K562 (cell line): ENCODE data around the gene PTPRM. TPM values are rescaled to one million over a fixed set of nuclear protein-coding genes. Genes with fewer than 3 reads are reported as not detected.

ENCODE experiments used
- ATAC-seq: fragments of 200-7000 bp; cut with Tn5 transposase; 3 replicates; pipeline ENCODE4 v1.9.1; 2020; ENCODE audit warnings: moderate library complexity
- BruUV-seq: library from RNA; stranded (reverse); fragments of 400-500 nt; replicated peaks from 2 replicates; lab custom pipeline; 2021; lab: Mats Ljungman, UMichigan
- CTCF ChIA-PET: fragments of 300-600 bp; formaldehyde crosslinking; extraction: SDS; loops from one replicate; lab custom pipeline; 2021; ENCODE audit warnings: low intra/inter-chr PET ratio; lab: Yijun Ruan, JAX
- POLR2A ChIA-PET: fragments of 300-600, 350-650 bp; sonication (Branson Sonifier 250); formaldehyde crosslinking; extraction: SDS; loops from one replicate; lab custom pipeline; 2021; ENCODE audit warnings: antibody characterized with exemption, inconsistent platforms; lab: Yijun Ruan, JAX
- DNase-seq, 4 experiments: peaks; one replicate each; pipeline versions ENCODE4 v3.0.0 to v3.0.0-alpha.2; 2011 to 2018; ENCODE audit warnings: low spot score in 3 of 4, mixed read lengths in 3 of 4; ENCODE audit errors: extremely low read depth in 1 of 4
- FAIRE-seq: peaks from 2 replicates; lab custom pipeline; 2011; peaks lifted over from hg19 to GRCh38; lab: Jason Lieb, UNC
- H2AFZ ChIP-seq: 2 replicates; pipeline ENCODE4 v1.6.0; 2011; ENCODE audit warnings: low read depth, low read length, control low read depth, inconsistent platforms
- H3K27ac ChIP-seq: fragments of 200-600 bp; 3 replicates; pipeline ENCODE4 v1.8.0; 2011; ENCODE audit warnings: low read depth, mild to moderate bottlenecking, control low read depth, inconsistent platforms, low read length, moderate library complexity, mixed read lengths; ENCODE audit errors: extremely low read depth
- H3K27me3 ChIP-seq, 2 experiments: fragments of 300-600 bp in 1 of 2; 2 replicates in 1 of 2; 3 replicates in 1 of 2; pipeline versions ENCODE4 v1.6.0 to v1.8.0; 2011; ENCODE audit warnings: inconsistent platforms in 2 of 2, low read length in 2 of 2, mild to moderate bottlenecking in 1 of 2, mixed read lengths in 1 of 2, moderate library complexity in 1 of 2; ENCODE audit not compliant: control insufficient read depth in 2 of 2, insufficient read depth in 2 of 2
- H3K36me3 ChIP-seq: fragments of 300-600 bp; 3 replicates; pipeline ENCODE4 v1.8.0; 2011; ENCODE audit warnings: mild to moderate bottlenecking, low read length, inconsistent platforms; ENCODE audit not compliant: control insufficient read depth, insufficient read depth
- H3K4me1 ChIP-seq, 2 experiments: fragments of 200-600 bp in 1 of 2; replicated peaks in 1 of 2; 2 replicates in 1 of 2; 3 replicates in 1 of 2; pipeline versions ENCODE4 v1.5.1 to v1.8.0; 2011; ENCODE audit warnings: inconsistent platforms in 2 of 2, low read length in 2 of 2, mild to moderate bottlenecking in 1 of 2, mixed read lengths in 1 of 2, moderate library complexity in 1 of 2; ENCODE audit not compliant: control insufficient read depth in 2 of 2, insufficient read depth in 2 of 2
- H3K4me2 ChIP-seq: 2 replicates; pipeline ENCODE4 v1.6.1; 2011; ENCODE audit warnings: low read length, control low read depth, inconsistent platforms, mixed read lengths; ENCODE audit not compliant: insufficient read depth
- H3K4me3 ChIP-seq: fragments of 200-600 bp; sonication (generic), shearing (Covaris generic); 2 replicates; pipeline ENCODE4 v1.5.1; 2016; ENCODE audit warnings: control low read depth, inconsistent platforms
- H3K79me2 ChIP-seq: fragments of 200-600 bp; 3 replicates; pipeline ENCODE4 v1.8.0; 2011; ENCODE audit warnings: low read length, inconsistent platforms; ENCODE audit not compliant: control insufficient read depth, insufficient read depth
- H3K9ac ChIP-seq, 2 experiments: 2 replicates each; pipeline versions ENCODE4 v1.6.0 to v1.6.1; 2011; ENCODE audit warnings: low read depth in 2 of 2, low read length in 2 of 2, control low read depth in 1 of 2, inconsistent platforms in 1 of 2, mild to moderate bottlenecking in 1 of 2, mixed read lengths in 1 of 2; ENCODE audit not compliant: insufficient read depth in 1 of 2
- H3K9me1 ChIP-seq: one replicate; pipeline ENCODE4 v1.6.0; 2011; ENCODE audit warnings: inconsistent platforms, mild to moderate bottlenecking, low read length, moderate library complexity; ENCODE audit not compliant: control insufficient read depth, insufficient read depth
- H3K9me3 ChIP-seq: replicated peaks from 2 replicates; pipeline ENCODE4 v1.5.1; 2011; ENCODE audit warnings: low read depth, low read length, inconsistent platforms; ENCODE audit not compliant: control insufficient read depth, insufficient read depth
- H4K20me1 ChIP-seq: replicated peaks from 2 replicates; pipeline ENCODE4 v1.6.1; 2011; ENCODE audit warnings: low read length, inconsistent platforms, mixed read lengths; ENCODE audit not compliant: control insufficient read depth, insufficient read depth
- HDAC3 ChIP-seq: fragments of 450-650 bp; IDR thresholded peaks from 2 replicates; pipeline ENCODE4 v1.6.1; 2018; ENCODE audit warnings: borderline replicate concordance, mild to moderate bottlenecking, moderate library complexity; ENCODE audit not compliant: partially characterized antibody
- MITF ChIP-seq: IDR thresholded peaks from 2 replicates; pipeline ENCODE4 v1.6.1; 2014; ENCODE audit warnings: antibody characterized with exemption
- RAD51 ChIP-seq: fragments of 450-650 bp; IDR thresholded peaks from 2 replicates; pipeline ENCODE4 v1.7.1; 2016; ENCODE audit warnings: low read depth, mild to moderate bottlenecking, borderline replicate concordance
- RHOXF2B ChIP-seq: fragments of 250-450 bp; sonication (Bioruptor Pico); conservative IDR thresholded peaks from 2 replicates; pipeline ENCODE4 v1.5.1; 2021
- RREB1 ChIP-seq: fragments of 250-450 bp; sonication (Bioruptor Pico); IDR thresholded peaks from 2 replicates; pipeline ENCODE4 v1.4.0; 2020
- SMAD2 ChIP-seq: fragments of 150-350 bp; IDR thresholded peaks from 2 replicates; pipeline ENCODE4 v1.6.1; 2014; ENCODE audit warnings: low read depth, mild to moderate bottlenecking, low read length
- STAG1 ChIP-seq: sonication (generic); formaldehyde crosslinking; IDR thresholded peaks from 2 replicates; pipeline ENCODE4 v1.5.0; 2020; ENCODE audit warnings: missing genetic modification reagents, borderline replicate concordance
- TCF3 ChIP-seq: sonication (generic); formaldehyde crosslinking; IDR thresholded peaks from 2 replicates; pipeline ENCODE4 v1.4.0; 2020; ENCODE audit warnings: mild to moderate bottlenecking, missing genetic modification reagents
- USF2 ChIP-seq: sonication (generic); formaldehyde crosslinking; IDR thresholded peaks from 2 replicates; pipeline ENCODE4 v1.5.0; 2020; ENCODE audit warnings: missing genetic modification reagents
- WGBS: fragments of 100-300 bp; shearing (Covaris generic); methylation state at CpG from one replicate; pipeline ENCODE4 v1.1.6; 2016; ENCODE audit warnings: low coverage, mixed read lengths; ENCODE audit not compliant: insufficient coverage; ENCODE audit errors: missing lambda C conversion rate; 5-methylcytosine and 5-hydroxymethylcytosine counted together
- in situ Hi-C: fragments of 300-500 bp; cut with MboI; formaldehyde crosslinking; loops from 4 replicates; pipeline ENCODE4 v1.15.0; 2018; ENCODE audit warnings: inconsistent platforms, mixed read lengths
- intact Hi-C: fragments of 100-400 bp; cut with micrococcal nuclease; formaldehyde crosslinking; loops from 2 replicates; pipeline ENCODE4 v1.14.2; 2022
- polyA plus RNA-seq, 8 experiments: library from polyadenylated mRNA; depleted of rRNA in 4 of 8; stranded (reverse) in 5 of 8; unstranded in 3 of 8; fragments of >200 nt; fragmentation: Nextera tagmentation in 2 of 8; fragmentation: Illumina TruSeq in 1 of 8; extraction: Ambion mirVana in 2 of 8; extraction: Trizol in 1 of 8; gene quantifications; 2 replicates each; pipeline versions ENCODE4 v1.2.1 to v1.2.3, GENCODE V29; 2011 to 2014; ENCODE audit warnings: inconsistent platforms in 1 of 8, missing spikeins in 1 of 8
- total RNA-seq, 7 experiments: library from RNA; depleted of rRNA in 6 of 7; stranded (reverse); fragments of >200 nt in 6 of 7; fragmentation: Illumina TruSeq in 2 of 7; extraction: Trizol in 2 of 7; gene quantifications; 2 replicates each; pipeline versions ENCODE4 v1.2.1 to v1.2.3, GENCODE V29; 2011 to 2021; ENCODE audit warnings: low replicate concordance in 1 of 7

PTPRM gene
- total and polyA plus RNA-seq, 9 of the 15 experiments (the other 6 are each of a cell fraction or from before 2014, with no cell fraction given): 0.03 to 0.16 (median 0.08) TPM; not detected in 3

- H3K4me3 ChIP-seq: no peak overlapping the region
- H3K36me3 ChIP-seq: no peaks in the 10 kb centered on the region
- TF ChIP-seq RHOXF2B (CRISPR knock-in tag): no peak
- TF ChIP-seq HDAC3: no peak
- no peak for TF ChIP-seq USF2 (CRISPR knock-in tag)
- TF ChIP-seq RAD51: no peak
- TF ChIP-seq RREB1 (CRISPR knock-in tag): no peak
- no peak for TF ChIP-seq MITF
- TF ChIP-seq SMAD2: no peak
- TF ChIP-seq TCF3 (CRISPR knock-in tag): no peak
- no peak for TF ChIP-seq STAG1 (CRISPR knock-in tag)
- no peak overlapping the region for H3K4me2 ChIP-seq
- H3K4me1 ChIP-seq: no peaks in the 10 kb centered on the region
- DNase-seq (no peak), ATAC-seq (no peak), FAIRE-seq (no peak)
- peaks cover 11 to 12% of the 10 kb centered on the region in 2 experiments; a peak in 3 of 5 replicates for H3K27me3 ChIP-seq
- WGBS: 0% methylated on average over 2 of the region's 2 CpGs
- no peak overlapping the region for H3K27ac ChIP-seq
- no peak overlapping the region for H3K9ac ChIP-seq
- H3K9me3 ChIP-seq: no peaks in the 10 kb centered on the region
- no peaks in the 10 kb centered on the region for H4K20me1 ChIP-seq
- ChIA-PET CTCF (no interaction called here), POLR2A (no interaction called here)
- in situ Hi-C loops: no loop called here
- no peaks in the 10 kb centered on the region for H3K79me2 ChIP-seq
- H3K9me1 ChIP-seq: no peaks in the 10 kb centered on the region
- no TSS peak for BruUV-seq
- intact Hi-C loops: no loop called here
- H2AFZ ChIP-seq: no peak overlapping the region
These were observed 687.5 kb downstream of the PTPRM start for GRCh38 chr18:8254654-8255053.
